Keratinocyte (primary cell): ENCODE results near the gene PLEKHG2.

Source experiments
- EZH2 ChIP-seq: IDR thresholded peaks from one replicate; pipeline ENCODE4 v1.6.1; 2012; ENCODE audit warnings: inconsistent platforms, mild to moderate bottlenecking, low read length, moderate library complexity
- TF ChIP-seq, protein P1 (sequence below), 3 experiments: IDR thresholded peaks in 1 of 3; conservative IDR thresholded peaks in 1 of 3; optimal IDR thresholded peaks in 1 of 3; 2 replicates in 2 of 3; 3 replicates in 1 of 3; pipeline versions ENCODE3 to v1.5.1; 2011; ENCODE audit warnings: low read length in 3 of 3, mild to moderate bottlenecking in 3 of 3, moderate library complexity in 2 of 3, control low read depth in 1 of 3, inconsistent platforms in 1 of 3; ENCODE audit not compliant: insufficient read depth in 2 of 3; ENCODE audit errors: extremely low read depth in 1 of 3

DNA sequence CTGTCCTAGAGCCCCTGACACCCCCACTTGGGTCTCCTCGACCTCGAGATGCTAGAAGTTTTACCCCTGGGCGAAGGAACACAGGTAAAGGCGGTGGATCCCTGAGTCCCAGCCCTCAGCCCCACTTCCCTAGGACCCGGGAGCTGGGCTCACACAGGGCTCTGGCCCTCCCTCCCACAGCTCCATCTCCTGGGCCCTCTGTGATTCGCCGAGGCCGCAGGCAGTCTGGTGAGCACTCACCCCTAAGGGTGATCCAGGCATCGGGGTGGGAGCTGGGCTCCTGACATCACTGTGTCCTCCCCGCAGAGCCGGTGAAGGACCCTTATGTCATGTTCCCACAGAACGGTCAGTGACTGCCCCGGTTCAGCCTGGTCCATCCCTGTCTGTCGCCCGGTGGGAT is 8.3 kb downstream of the PLEKHG2 start:
- TF ChIP-seq, protein P1, sequence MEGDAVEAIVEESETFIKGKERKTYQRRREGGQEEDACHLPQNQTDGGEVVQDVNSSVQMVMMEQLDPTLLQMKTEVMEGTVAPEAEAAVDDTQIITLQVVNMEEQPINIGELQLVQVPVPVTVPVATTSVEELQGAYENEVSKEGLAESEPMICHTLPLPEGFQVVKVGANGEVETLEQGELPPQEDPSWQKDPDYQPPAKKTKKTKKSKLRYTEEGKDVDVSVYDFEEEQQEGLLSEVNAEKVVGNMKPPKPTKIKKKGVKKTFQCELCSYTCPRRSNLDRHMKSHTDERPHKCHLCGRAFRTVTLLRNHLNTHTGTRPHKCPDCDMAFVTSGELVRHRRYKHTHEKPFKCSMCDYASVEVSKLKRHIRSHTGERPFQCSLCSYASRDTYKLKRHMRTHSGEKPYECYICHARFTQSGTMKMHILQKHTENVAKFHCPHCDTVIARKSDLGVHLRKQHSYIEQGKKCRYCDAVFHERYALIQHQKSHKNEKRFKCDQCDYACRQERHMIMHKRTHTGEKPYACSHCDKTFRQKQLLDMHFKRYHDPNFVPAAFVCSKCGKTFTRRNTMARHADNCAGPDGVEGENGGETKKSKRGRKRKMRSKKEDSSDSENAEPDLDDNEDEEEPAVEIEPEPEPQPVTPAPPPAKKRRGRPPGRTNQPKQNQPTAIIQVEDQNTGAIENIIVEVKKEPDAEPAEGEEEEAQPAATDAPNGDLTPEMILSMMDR (optimal IDR thresholded peaks at IDR 0.05 in 1 of 3, IDR thresholded peaks at IDR 0.05 in 1 of 3, conservative IDR thresholded peaks at IDR 0.05 in 1 of 3; ENCODE audit: extremely low read depth in 1 of 3, insufficient read depth in 2 of 3, low read length in 3 of 3), result no peak
- no peak for TF ChIP-seq EZH2
